ENCODE results near the gene LRP6. TPM values are rescaled to one million over a fixed set of nuclear protein-coding genes. Genes with fewer than 3 reads are reported as not detected.

Gene LRP6
- total RNA-seq, 1 experiment from 2014 or later: 45.5 TPM

- H3F3A ChIP-seq (ENCODE audit: insufficient read depth, low read depth): no peaks in the 10 kb centered on the region
- H2AFZ ChIP-seq: no peak overlapping the region
- no peak overlapping the region for H3K4me2 ChIP-seq
- no peak overlapping the region for H3K27ac ChIP-seq
- no peak overlapping the region for H3K4me3 ChIP-seq
- H3K27me3 ChIP-seq (ENCODE audit: insufficient read depth, low read depth): no peaks in the 10 kb centered on the region
- intact Hi-C loops (cut with micrococcal nuclease; ENCODE audit: unreplicated experiment): no loop called here
- no peaks in the 10 kb centered on the region for H3K79me2 ChIP-seq (ENCODE audit: low read depth)
- no peaks in the 10 kb centered on the region for H3K4me1 ChIP-seq (replicated peaks; ENCODE audit: insufficient read depth)
- ChIA-PET CTCF (no interaction called here), POLR2A (ENCODE audit: unreplicated experiment) (no interaction called here)
- TF ChIP-seq CTCF (conservative IDR thresholded peaks at IDR 0.05) (no peak), EZH2 (IDR thresholded peaks at IDR 0.05; ENCODE audit: low read depth) (no peak)
- no TSS peak for BruUV-seq (replicated peaks)
- H4K20me1 ChIP-seq (ENCODE audit: insufficient read depth): no peaks in the 10 kb centered on the region
- H3K9me3 ChIP-seq (ENCODE audit: insufficient read depth, low read depth): no peaks in the 10 kb centered on the region
- H3K36me3 ChIP-seq (ENCODE audit: low read depth): no peaks in the 10 kb centered on the region
- DNase-seq: no peak
- H3K9me2 ChIP-seq (ENCODE audit: insufficient read depth): no peaks in the 10 kb centered on the region
These were observed 168.8 kb downstream of the LRP6 start for GRCh38 chr12:12097891-12098690.

GRCh38 chr12:12095021-12095420 lies 171.8 kb downstream of the LRP6 start:
- POLR2A ChIA-PET (ENCODE audit: unreplicated experiment): no interaction called here

GRCh38 chr12:12094481-12094880 lies 172.4 kb downstream of the LRP6 start:
- no TSS peak for BruUV-seq (replicated peaks)
- ChIA-PET POLR2A (ENCODE audit: unreplicated experiment) (no interaction called here), CTCF (interaction anchor here (0.6 kb wide), 1 partner anchor 179 kb away, joined by 4 read pairs; no protein-coding TSS in a partner anchor)

More at GRCh38 chr12:12095021-12095420, 171.8 kb downstream of the LRP6 start:
- Histone ChIP-seq H3K27me3 (ENCODE audit: insufficient read depth, low read depth) (no peaks in the 10 kb centered on the region), H3K4me3 (no peak overlapping the region), H3K4me2 (no peak overlapping the region), H3K9me3 (ENCODE audit: insufficient read depth, low read depth) (no peaks in the 10 kb centered on the region), H3K79me2 (ENCODE audit: low read depth) (no peaks in the 10 kb centered on the region), H3K4me1 (replicated peaks; ENCODE audit: insufficient read depth) (0 out of 2 replicates have a peak, but pooled peaks cover 6% of the 10 kb centered on the region), H3K36me3 (ENCODE audit: low read depth) (no peaks in the 10 kb centered on the region), H3K9me2 (ENCODE audit: insufficient read depth) (no peaks in the 10 kb centered on the region), H2AFZ (no peak overlapping the region), H4K20me1 (ENCODE audit: insufficient read depth) (no peaks in the 10 kb centered on the region), H3K27ac (no peak overlapping the region), H3F3A (ENCODE audit: insufficient read depth, low read depth) (no peaks in the 10 kb centered on the region)
- CTCF ChIA-PET: no interaction called here
- BruUV-seq (replicated peaks): no TSS peak
- intact Hi-C loops (cut with micrococcal nuclease; ENCODE audit: unreplicated experiment): no loop called here
- TF ChIP-seq CTCF (conservative IDR thresholded peaks at IDR 0.05) (no peak), EZH2 (IDR thresholded peaks at IDR 0.05; ENCODE audit: low read depth) (no peak)
- no peak for DNase-seq

More at GRCh38 chr12:12094481-12094880, 172.4 kb downstream of the LRP6 start:
- Histone ChIP-seq H3K4me3 (no peak overlapping the region), H3K9me2 (ENCODE audit: insufficient read depth) (no peaks in the 10 kb centered on the region), H3K79me2 (ENCODE audit: low read depth) (no peaks in the 10 kb centered on the region), H3K36me3 (ENCODE audit: low read depth) (no peaks in the 10 kb centered on the region), H3K4me2 (no peak overlapping the region), H3K27ac (no peak overlapping the region), H2AFZ (no peak overlapping the region), H3K4me1 (replicated peaks; ENCODE audit: insufficient read depth) (0 out of 2 replicates have a peak, but pooled peaks cover 6% of the 10 kb centered on the region), H4K20me1 (ENCODE audit: insufficient read depth) (no peaks in the 10 kb centered on the region), H3K9me3 (ENCODE audit: insufficient read depth, low read depth) (no peaks in the 10 kb centered on the region), H3F3A (ENCODE audit: insufficient read depth, low read depth) (no peaks in the 10 kb centered on the region), H3K27me3 (ENCODE audit: insufficient read depth, low read depth) (no peaks in the 10 kb centered on the region)
- TF ChIP-seq CTCF (conservative IDR thresholded peaks at IDR 0.05): no peak
- no peak for TF ChIP-seq EZH2 (IDR thresholded peaks at IDR 0.05; ENCODE audit: low read depth)
- no peak for DNase-seq
- intact Hi-C loops (cut with micrococcal nuclease; ENCODE audit: unreplicated experiment): no loop called here

Measured in PC-9 (cell line).